Mesenteric fat pad (tissue), 1 donor: ENCODE measurements around the gene SHISA8. TPM values are rescaled to one million over a fixed set of nuclear protein-coding genes. Genes with fewer than 3 reads are reported as not detected.

Experiments
- DNase-seq: peaks from one replicate; pipeline ENCODE4 v3.0.0-alpha.2; 2020; ENCODE audit warnings: low spot score
- total RNA-seq: library from RNA; stranded (reverse); fragmentation: NEBNext Ultra II Directional; extraction: Animal tissue kit (Norgen Biotek cat#: 25700); gene quantifications from one replicate; pipeline ENCODE4 v1.2.1, GENCODE V29; 2021
- donor health status: DM: yes; HTN: yes; CAD: no.

The SHISA8 gene
- total RNA-seq, 1 donor from 2014 or later = not detected

DNA sequence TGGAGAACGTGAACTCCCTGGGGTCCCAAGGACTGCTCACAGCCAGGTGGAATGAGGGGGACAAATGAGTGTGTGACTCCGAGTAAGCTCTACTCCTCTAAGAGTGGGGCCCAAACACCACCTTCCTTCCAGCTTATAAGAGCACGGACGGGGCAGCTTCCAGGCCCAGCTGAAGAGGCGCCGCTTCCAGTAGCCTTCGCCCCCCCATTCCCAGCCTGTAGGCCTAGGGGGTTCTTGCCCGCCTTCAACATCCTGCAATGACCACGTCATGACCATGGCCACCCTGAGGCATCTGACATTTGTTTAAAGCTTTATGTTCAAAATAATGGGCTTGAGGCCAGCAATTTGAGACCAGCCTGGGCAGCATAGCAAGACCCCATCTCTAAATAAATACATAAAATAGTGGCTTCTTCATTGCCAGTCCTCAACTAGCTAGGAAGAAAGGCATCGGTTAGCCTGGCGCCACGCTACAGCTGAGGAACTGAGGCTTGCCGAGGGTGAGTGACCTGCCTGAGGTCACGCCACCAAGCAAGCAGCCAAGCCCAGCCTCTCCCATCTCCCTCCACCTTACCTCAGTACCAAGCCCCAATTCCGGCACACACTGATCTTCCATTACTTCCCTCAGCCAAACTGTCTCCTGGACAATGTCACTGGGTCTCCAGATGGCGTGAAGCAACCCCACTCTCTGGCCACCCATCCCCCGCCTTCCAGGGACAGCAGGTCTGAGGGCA, 19.6 kb upstream of the SHISA8 start:
- no peak for DNase-seq

- no peak for DNase-seq
Measured at GRCh38 chr22:41933411-41934177, 18.7 kb upstream of the SHISA8 start.

GRCh38 chr22:41932353-41932752, 17.5 kb upstream of the SHISA8 start:
- DNase-seq = no peak

- no peak for DNase-seq
Measured at GRCh38 chr22:41931701-41932269, 16.9 kb upstream of the SHISA8 start.

DNA sequence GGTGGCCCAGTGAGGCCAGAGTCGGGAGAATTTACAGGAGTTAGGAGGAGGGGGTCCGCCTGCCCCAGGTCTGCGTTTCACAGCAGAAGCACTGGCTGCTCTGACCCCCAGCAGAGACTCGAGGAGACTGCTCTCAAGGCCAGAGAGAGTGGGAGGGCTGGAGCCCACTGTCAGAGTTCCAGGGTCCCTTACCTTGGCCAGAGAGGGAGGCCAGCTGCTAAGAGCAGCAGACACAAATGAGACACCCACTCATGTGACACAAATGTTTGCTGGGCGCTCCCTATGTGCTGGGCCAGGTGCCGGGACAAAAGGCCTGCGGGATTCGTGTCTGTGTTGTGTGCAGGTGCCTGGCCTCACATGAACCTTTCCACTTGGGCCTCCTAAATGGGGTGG, 14.5 kb upstream of the SHISA8 start:
- no peak for DNase-seq

DNA sequence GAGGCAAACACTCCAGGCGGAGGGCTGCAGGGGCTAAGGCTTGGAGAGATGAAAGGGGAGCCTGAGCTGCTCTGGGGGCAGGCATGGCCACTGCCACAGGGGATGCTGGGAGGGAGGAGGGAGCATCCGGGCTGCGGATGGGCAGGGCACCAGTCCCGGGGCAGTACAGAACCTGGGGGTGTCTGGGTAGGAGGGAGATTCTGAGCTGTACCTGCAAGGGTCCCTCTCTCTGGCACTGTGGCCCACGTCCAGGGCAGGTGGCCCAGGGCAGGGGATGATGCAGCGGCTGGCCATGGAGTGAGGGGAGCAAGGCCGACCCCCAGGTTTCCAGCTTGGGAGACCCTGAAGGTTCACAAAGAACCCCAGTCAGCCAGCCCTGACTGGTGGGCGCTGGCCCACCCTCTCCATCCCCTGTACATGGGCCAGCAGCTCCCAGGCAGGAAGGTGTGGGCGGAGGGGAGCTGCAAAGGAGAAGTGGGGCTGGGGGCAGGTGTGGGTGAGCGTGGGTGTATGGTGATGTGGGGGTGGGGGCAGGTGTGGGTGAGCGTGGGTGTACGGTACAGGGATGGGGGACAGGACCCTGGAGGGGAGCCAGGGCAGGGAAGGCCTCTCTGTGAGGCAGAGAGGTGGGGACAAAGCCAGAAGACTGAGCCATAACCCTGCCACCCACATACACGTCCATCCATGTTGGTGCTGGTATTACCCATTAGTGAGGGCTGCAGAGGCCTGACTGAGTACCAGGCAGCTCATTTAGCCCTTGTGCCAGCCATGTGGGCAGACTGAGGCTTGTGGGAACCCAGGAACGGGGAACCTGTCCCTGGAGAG, 13.9 kb upstream of the SHISA8 start:
- DNase-seq = no peak

DNA sequence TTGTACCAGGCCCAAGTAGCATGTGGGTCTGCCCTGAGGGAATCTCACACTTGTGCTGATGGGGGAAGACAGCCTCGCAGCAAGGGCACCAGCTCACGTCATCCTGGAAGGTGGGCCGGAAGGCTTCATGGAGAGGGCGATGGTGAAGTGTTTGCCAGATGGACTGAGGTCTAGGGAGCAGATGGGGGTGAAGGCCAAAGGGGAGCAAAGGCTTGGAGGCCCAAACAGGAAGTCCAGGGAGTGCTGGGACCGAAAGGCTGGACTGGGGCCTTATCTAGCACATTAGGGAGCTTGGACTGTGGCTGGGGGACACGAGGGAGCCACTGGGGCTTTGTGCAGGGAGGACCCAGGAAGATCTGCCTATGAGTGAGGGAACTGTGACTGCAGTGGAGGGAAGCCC, 12.9 kb upstream of the SHISA8 start:
- DNase-seq = no peak

DNA sequence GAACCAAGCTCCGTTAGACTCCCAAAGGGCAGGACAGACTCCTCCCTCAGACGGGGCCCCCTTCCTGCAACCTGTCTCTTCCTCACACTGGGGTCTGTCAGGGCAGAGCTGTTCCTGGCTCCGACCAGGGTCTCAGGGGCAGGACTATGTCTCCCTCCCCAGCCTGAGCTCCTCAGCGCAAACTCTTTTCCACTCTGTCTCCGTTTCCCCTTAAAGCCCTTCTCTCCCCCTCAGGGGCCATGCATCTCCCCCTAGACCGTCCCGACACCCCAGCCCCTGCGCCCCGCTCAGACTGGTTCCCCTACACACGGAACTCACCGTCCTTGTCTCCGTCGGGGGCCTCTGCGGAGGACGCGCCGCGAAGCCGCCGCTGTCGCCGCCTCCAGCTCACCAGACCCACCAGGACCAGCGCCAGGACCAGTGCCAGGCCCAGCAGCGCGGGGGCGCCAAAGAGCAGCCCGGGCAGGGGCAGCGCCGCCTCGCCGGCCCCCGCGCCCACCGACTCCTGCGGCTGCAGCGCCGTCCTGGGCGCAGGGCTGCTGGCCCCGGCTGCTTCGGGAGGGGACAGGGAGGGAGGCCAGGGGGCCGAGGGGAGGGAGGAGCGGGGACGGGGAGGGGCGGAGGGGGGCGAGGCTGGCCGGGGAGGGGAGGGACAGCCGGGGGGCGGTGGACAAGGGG, 11.0 kb upstream of the SHISA8 start:
- DNase-seq = no peak

- no peak for DNase-seq
Measured at GRCh38 chr22:41923595-41924276, 8.9 kb upstream of the SHISA8 start.

DNA sequence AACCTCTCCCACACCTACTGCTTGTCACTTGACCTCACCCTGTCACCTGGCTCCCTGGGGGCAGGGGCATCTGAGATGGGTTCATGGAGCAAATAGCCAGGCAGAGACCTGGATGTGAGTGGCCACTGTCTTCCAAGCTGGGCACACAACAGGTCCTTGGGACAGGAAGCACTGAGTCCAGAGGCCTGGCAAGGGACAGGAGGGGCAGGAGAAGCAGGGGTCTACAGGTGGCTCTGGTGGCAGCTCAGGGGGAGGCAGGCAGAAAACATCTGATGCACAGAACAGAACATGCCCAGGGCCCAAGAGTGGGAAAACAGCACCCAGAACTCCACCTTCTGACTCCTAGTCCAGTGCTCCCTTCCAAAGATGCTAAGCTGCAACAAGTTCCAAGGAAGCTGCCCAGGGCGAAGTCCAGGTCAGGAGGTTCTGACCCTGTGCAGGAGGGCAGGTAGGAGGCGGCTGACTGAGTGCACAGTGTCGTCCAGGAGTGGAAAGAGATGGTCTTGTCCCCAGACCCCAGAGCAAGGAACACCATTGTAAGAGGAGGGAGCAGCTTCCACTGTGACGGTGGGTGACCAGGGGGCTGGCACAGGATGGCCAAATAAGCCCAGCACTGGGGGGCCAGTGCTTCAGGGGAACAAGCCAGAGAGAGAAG, 8.2 kb upstream of the SHISA8 start:
- DNase-seq = no peak

- DNase-seq = no peak
Measured at GRCh38 chr22:41922328-41922727, 7.5 kb upstream of the SHISA8 start.

- no peak for DNase-seq
Measured at GRCh38 chr22:41920271-41920976, 5.5 kb upstream of the SHISA8 start.

DNA sequence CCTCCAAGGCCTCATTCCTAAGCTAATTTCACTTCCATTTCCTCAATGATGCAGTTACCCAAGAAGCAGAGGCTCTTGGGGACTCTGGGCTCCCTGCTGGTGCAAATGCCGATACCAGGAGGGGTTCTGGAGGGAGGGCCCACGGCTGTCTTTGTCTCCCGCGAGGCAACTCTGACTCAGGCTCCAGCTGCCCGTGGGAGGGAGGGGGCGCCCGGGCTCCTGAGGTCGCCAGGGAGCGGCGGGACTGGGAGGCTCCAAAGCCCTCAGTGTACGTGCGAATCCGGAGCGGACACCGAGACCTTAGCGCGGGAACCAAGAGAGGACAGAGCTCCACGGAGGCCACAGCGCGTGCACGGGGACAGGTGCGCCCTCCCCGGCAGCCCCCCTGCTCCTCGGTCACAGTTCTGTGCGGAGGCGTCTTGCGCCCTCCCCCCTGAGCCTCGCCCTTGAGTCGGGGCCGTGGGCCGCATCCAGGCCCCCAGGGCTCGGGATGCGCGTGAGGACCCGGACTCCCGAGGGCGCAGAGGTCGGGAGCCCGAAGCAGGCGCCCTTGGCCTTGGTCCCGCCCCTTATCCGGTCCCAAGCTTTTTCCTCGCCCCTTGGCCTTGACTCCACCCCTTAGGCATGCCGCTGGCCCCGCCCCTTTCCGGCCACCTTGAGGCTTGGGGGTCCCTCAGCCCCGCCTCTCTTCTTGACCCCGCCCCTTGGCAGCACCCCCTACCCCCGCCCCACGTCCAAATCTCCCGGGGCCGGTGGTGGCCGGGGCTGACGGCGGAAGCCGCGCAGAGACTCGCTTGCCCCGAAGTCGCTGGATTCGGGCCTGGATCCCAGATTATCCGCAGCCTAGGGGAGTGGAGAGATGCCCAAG, 4.7 kb upstream of the SHISA8 start:
- no peak for DNase-seq

DNA sequence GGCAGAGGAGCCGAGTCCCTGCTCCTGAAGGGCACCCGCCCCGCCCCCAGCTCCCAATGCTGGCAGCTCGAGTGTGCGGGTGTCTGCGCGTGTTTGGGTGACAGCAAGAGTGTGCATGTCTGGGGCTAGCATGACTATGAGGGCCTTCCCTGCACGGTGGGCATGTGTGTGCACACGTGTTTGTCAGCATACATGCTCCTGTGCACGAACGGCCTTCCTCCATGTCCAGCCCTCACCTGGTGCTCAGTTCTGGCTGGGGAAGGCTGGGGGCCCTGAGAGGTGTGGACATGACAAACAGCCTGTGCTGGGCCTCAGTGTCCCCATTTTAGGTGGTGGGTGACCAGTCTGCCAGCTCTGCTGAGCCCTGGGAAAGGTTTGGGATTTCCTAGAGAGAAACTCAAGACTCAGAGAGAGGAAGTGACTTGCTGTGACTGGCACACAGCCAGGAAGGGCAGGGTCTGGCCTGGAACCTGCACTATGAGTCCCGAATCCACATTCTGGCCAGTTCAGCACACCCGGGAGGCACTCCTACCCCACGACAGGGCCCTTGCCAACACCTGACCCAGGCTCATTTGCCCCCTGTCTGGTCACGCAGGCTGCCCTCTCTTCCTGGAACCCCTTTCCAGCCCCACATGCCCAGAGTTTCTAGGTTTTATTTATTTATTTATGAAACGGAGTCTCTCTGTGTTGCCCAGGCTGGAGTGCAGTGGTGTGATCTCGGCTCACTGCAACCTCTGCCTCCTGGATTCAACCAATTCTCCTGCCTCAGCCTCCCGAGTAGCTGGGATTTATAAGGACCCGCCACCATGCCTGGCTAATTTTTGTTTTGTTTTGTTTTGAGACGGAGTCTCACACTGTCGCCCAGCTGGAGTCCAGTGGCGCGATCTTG, 3.3 kb upstream of the SHISA8 start:
- no peak for DNase-seq

DNA sequence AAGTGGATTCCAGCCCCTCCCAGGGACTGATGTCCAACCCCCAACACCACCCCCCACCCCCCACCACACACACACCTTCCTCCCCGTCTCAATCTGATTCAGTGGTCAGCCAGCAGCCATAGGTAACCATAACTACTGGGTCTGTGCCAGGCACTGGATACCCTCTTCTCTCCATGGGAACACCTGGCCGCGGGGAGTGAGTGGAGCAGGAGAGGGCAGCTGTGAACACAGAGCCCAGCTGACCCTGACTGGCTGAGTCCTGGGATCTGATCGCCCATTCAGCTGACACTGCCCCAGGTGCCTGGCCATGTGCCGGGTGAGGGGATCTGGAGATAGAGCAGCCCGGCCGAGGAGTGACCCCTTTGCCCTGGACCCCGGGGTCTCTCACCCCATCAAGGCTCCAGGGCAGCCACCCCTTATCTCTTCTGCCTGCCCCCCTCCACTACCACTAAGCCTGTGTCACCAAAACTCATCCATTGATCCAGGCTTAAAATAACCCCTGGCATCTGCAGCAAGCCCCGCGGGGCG, 2.6 kb upstream of the SHISA8 start:
- no peak for DNase-seq

GRCh38 chr22:41916745-41917358, 2.0 kb upstream of the SHISA8 start:
- DNase-seq = no peak
